Endothelial cell (in vitro differentiated cells): ENCODE data around the gene RRP15. TPM values are rescaled to one million over a fixed set of nuclear protein-coding genes. Genes with fewer than 3 reads are reported as not detected.
A peak's percentile ranks its signal among the peaks of the same experiment; 100 is the strongest.

Experiments
- DNase-seq: peaks from one replicate; pipeline ENCODE4 v3.0.0; 2021; ENCODE audit warnings: low spot score
- H3K27ac Mint-ChIP-seq: one replicate; pipeline ENCODE4 v1.8.0; 2021; ENCODE audit warnings: mixed read lengths, inconsistent platforms; ENCODE audit not compliant: unreplicated experiment
- H3K27me3 Mint-ChIP-seq: one replicate; pipeline ENCODE4 v1.8.0; 2021; ENCODE audit warnings: mild to moderate bottlenecking, moderate library complexity, mixed read lengths, inconsistent platforms; ENCODE audit not compliant: unreplicated experiment
- H3K36me3 Mint-ChIP-seq: one replicate; pipeline ENCODE4 v1.8.0; 2021; ENCODE audit warnings: mild to moderate bottlenecking, low read depth, mixed read lengths, inconsistent platforms; ENCODE audit not compliant: unreplicated experiment
- H3K4me1 Mint-ChIP-seq: one replicate; pipeline ENCODE4 v1.8.0; 2021; ENCODE audit warnings: mild to moderate bottlenecking, mixed read lengths, inconsistent platforms; ENCODE audit not compliant: unreplicated experiment
- H3K4me3 Mint-ChIP-seq: one replicate; pipeline ENCODE4 v1.8.0; 2021; ENCODE audit warnings: mild to moderate bottlenecking, mixed read lengths, inconsistent platforms; ENCODE audit not compliant: unreplicated experiment
- H3K9me3 Mint-ChIP-seq: one replicate; pipeline ENCODE4 v1.8.0; 2021; ENCODE audit warnings: mixed read lengths, inconsistent platforms; ENCODE audit not compliant: unreplicated experiment
- total RNA-seq: library from RNA; stranded (reverse); fragmentation: NEBNext Ultra II Directional; extraction: Animal tissue kit (Norgen Biotek cat#: 25700); gene quantifications from one replicate; pipeline ENCODE4 v1.2.1, GENCODE V29; 2021; ENCODE audit not compliant: unreplicated experiment
- TF ChIP-seq, protein P1 (sequence below): fragments of 200-600 bp; sonication (generic); IDR thresholded peaks from one replicate; pipeline ENCODE4 v1.5.0; 2021; ENCODE audit warnings: antibody characterized with exemption; ENCODE audit not compliant: unreplicated experiment

RRP15 gene
- total RNA-seq, 1 donor from 2014 or later, result 11.7 TPM

DNA sequence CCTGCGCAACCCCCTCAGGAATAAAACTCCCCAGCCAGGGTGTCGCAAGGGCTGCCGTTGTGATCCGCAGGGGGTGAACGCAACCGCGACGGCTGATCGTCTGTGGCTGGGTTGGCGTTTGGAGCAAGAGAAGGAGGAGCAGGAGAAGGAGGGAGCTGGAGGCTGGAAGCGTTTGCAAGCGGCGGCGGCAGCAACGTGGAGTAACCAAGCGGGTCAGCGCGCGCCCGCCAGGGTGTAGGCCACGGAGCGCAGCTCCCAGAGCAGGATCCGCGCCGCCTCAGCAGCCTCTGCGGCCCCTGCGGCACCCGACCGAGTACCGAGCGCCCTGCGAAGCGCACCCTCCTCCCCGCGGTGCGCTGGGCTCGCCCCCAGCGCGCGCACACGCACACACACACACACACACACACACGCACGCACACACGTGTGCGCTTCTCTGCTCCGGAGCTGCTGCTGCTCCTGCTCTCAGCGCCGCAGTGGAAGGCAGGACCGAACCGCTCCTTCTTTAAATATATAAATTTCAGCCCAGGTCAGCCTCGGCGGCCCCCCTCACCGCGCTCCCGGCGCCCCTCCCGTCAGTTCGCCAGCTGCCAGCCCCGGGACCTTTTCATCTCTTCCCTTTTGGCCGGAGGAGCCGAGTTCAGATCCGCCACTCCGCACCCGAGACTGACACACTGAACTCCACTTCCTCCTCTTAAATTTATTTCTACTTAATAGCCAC is 60.7 kb downstream of the RRP15 start:
- Mint-ChIP-seq H3K4me1 (peaks cover 15% of the 10 kb centered on the region), H3K9me3 (no peaks in the 10 kb centered on the region), H3K36me3 (no peaks in the 10 kb centered on the region), H3K4me3 (no peak overlapping the region), H3K27me3 (peaks cover 6% of the 10 kb centered on the region), H3K27ac (no peak overlapping the region)
- peak; percentile 66 for DNase-seq
- TF ChIP-seq, protein P1, sequence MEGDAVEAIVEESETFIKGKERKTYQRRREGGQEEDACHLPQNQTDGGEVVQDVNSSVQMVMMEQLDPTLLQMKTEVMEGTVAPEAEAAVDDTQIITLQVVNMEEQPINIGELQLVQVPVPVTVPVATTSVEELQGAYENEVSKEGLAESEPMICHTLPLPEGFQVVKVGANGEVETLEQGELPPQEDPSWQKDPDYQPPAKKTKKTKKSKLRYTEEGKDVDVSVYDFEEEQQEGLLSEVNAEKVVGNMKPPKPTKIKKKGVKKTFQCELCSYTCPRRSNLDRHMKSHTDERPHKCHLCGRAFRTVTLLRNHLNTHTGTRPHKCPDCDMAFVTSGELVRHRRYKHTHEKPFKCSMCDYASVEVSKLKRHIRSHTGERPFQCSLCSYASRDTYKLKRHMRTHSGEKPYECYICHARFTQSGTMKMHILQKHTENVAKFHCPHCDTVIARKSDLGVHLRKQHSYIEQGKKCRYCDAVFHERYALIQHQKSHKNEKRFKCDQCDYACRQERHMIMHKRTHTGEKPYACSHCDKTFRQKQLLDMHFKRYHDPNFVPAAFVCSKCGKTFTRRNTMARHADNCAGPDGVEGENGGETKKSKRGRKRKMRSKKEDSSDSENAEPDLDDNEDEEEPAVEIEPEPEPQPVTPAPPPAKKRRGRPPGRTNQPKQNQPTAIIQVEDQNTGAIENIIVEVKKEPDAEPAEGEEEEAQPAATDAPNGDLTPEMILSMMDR, result no peak

DNA sequence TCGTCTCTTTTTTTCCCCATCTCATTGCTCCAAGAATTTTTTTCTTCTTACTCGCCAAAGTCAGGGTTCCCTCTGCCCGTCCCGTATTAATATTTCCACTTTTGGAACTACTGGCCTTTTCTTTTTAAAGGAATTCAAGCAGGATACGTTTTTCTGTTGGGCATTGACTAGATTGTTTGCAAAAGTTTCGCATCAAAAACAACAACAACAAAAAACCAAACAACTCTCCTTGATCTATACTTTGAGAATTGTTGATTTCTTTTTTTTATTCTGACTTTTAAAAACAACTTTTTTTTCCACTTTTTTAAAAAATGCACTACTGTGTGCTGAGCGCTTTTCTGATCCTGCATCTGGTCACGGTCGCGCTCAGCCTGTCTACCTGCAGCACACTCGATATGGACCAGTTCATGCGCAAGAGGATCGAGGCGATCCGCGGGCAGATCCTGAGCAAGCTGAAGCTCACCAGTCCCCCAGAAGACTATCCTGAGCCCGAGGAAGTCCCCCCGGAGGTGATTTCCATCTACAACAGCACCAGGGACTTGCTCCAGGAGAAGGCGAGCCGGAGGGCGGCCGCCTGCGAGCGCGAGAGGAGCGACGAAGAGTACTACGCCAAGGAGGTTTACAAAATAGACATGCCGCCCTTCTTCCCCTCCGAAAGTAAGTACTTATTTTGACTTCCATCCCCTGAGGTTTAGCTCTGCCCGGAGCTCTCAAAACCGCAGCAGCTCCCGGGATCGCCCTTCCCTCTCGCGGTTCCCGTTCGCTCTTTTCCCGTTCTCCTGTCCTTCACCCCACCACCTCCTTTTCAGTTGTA is 61.5 kb downstream of the RRP15 start:
- peak; percentile 20 for DNase-seq
- no peaks in the 10 kb centered on the region for H3K9me3 Mint-ChIP-seq
- peaks cover 15% of the 10 kb centered on the region for H3K4me1 Mint-ChIP-seq
- H3K36me3 Mint-ChIP-seq, result no peaks in the 10 kb centered on the region
- peaks cover 6% of the 10 kb centered on the region for H3K27me3 Mint-ChIP-seq
- no peak overlapping the region for H3K27ac Mint-ChIP-seq
- H3K4me3 Mint-ChIP-seq, result no peak overlapping the region
- TF ChIP-seq, protein P1, result no peak

DNA sequence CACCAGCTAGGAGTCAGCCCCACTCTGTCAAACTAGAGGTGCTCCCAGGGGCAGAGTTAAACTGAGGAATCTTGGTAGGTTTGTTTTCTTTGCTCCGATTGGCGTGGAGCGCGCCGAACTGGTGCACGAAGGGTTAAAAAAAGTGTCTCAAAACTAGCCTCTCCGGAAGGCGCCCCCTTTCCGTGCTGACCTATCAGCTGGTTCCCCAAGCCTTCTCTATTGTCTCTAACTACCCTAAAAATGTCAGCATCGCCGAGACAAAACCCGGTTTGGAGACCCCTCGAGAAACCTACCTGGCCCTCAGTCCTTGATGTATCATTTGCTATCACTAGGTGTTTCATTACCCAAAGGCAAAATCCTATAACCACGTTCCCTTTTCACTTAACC is 62.2 kb downstream of the RRP15 start:
- Mint-ChIP-seq H3K4me1 (peaks cover 15% of the 10 kb centered on the region), H3K4me3 (no peak overlapping the region)

DNA sequence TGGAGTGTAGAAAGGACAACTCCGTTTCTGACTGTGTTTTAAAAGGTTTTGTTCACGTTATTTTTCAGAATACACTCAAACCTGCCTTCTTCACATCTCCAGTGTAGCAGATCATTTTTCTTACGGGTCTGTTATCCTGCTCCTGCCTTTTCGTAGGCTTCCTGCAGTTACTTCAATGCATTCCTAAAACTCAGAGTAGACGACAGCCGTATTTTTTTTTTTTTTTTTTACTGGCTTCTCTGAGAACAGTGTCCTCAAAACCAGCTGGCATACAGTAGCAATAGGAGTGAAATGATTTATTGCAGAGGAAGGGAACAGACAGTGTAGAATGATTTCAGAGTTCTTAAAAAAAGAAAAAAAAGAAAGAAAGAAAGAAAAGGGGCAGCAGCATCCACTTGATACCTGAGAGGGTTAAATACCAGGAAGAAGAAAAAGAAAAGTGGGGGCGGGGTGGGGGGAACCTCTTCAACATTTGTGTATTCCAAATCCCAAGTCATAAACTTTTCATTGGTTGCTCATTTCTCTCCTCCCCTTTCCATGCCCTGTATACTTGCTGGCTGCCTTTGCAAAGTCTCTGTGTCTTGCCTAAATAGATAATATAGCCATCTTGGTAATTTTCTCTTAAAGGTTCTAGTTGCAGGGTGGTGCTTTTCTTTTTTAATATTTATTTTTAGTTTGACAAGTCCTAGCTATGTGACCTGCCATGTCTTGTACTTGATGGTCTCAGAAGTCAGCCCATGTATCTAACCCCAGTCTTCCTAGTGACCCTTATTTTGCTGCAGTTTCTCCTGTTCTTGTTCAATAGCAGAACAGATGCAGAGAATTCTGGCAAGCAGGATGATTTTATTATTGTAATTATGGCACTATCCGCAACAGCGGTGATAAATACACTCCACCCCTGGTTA is 62.9 kb downstream of the RRP15 start:
- H3K4me3 Mint-ChIP-seq, result no peak overlapping the region
- TF ChIP-seq, protein P1, result no peak
- no peaks in the 10 kb centered on the region for H3K36me3 Mint-ChIP-seq
- peaks cover 7% of the 10 kb centered on the region for H3K27me3 Mint-ChIP-seq
- no peak overlapping the region for H3K27ac Mint-ChIP-seq
- no peak for DNase-seq
- H3K4me1 Mint-ChIP-seq, result peaks cover 15% of the 10 kb centered on the region
- H3K9me3 Mint-ChIP-seq, result no peaks in the 10 kb centered on the region

More for the DNA sequence above, 62.2 kb downstream of the RRP15 start:
- TF ChIP-seq, protein P1, result no peak
- Mint-ChIP-seq H3K9me3 (no peaks in the 10 kb centered on the region), H3K36me3 (no peaks in the 10 kb centered on the region), H3K27ac (no peak overlapping the region), H3K27me3 (peaks cover 6% of the 10 kb centered on the region)
- DNase-seq, result no peak
